HEK293T (cell line): ENCODE results near the gene TMA7.

Source experiments
- CTCF ChIA-PET: fragments of 350-600 bp; formaldehyde crosslinking; extraction: SDS; loops from one replicate; lab custom pipeline; 2021; ENCODE audit warnings: antibody characterized with exemption, inconsistent platforms; lab: Yijun Ruan, JAX
- POLR2A ChIA-PET: fragments of 350-600 bp; formaldehyde crosslinking; extraction: SDS; loops from one replicate; lab custom pipeline; 2020; ENCODE audit warnings: antibody characterized with exemption, inconsistent platforms; lab: Yijun Ruan, JAX
- DNase-seq: peaks from one replicate; pipeline ENCODE4 v3.0.0; 2012; ENCODE audit warnings: mixed read lengths; ENCODE audit errors: extremely low spot score
- ARNT ChIP-seq: fragments of 450-650 bp; IDR thresholded peaks from 2 replicates; pipeline ENCODE4 v1.6.1; 2017; ENCODE audit warnings: mild to moderate bottlenecking
- BHLHE40 ChIP-seq: fragments of 450-650 bp; IDR thresholded peaks from 2 replicates; pipeline ENCODE4 v1.6.1; 2016; ENCODE audit warnings: mild to moderate bottlenecking, moderate library complexity, borderline replicate concordance
- CTBP1 ChIP-seq: fragments of 450-650 bp; IDR thresholded peaks from 2 replicates; pipeline ENCODE4 v1.6.1; 2016; ENCODE audit warnings: borderline replicate concordance
- ELF4 ChIP-seq: fragments of 450-650 bp; IDR thresholded peaks from 2 replicates; pipeline ENCODE4 v1.6.1; 2017; ENCODE audit warnings: antibody characterized with exemption
- FOXA1 ChIP-seq: fragments of 450-650 bp; IDR thresholded peaks from 2 replicates; pipeline ENCODE4 v1.6.1; 2016; ENCODE audit warnings: mild to moderate bottlenecking
- FOXK2 ChIP-seq: fragments of 450-650 bp; IDR thresholded peaks from 2 replicates; pipeline ENCODE4 v1.6.1; 2016; ENCODE audit warnings: mild to moderate bottlenecking
- FOXM1 ChIP-seq: fragments of 450-650 bp; IDR thresholded peaks from 2 replicates; pipeline ENCODE4 v1.6.1; 2017; ENCODE audit warnings: mild to moderate bottlenecking, borderline replicate concordance
- HDGF ChIP-seq: fragments of 450-650 bp; IDR thresholded peaks from 2 replicates; pipeline ENCODE4 v1.6.1; 2017; ENCODE audit warnings: antibody characterized with exemption, borderline replicate concordance
- L3MBTL2 ChIP-seq: fragments of 450-650 bp; conservative IDR thresholded peaks from 2 replicates; pipeline ENCODE4 v1.6.1; 2016; ENCODE audit warnings: mild to moderate bottlenecking
- LEF1 ChIP-seq: fragments of 450-650 bp; IDR thresholded peaks from 2 replicates; pipeline ENCODE4 v1.6.1; 2017; ENCODE audit warnings: mild to moderate bottlenecking, borderline replicate concordance
- NFRKB ChIP-seq: fragments of 450-650 bp; IDR thresholded peaks from 2 replicates; pipeline ENCODE4 v1.6.1; 2016; ENCODE audit warnings: mild to moderate bottlenecking, moderate library complexity
- PKNOX1 ChIP-seq: fragments of 450-650 bp; IDR thresholded peaks from 2 replicates; pipeline ENCODE4 v1.6.1; 2016
- SP1 ChIP-seq: fragments of 450-650 bp; IDR thresholded peaks from 2 replicates; pipeline ENCODE4 v1.6.1; 2017
- SUZ12 ChIP-seq: fragments of 450-650 bp; IDR thresholded peaks from 2 replicates; pipeline ENCODE4 v1.6.1; 2016; ENCODE audit warnings: mild to moderate bottlenecking
- TARDBP ChIP-seq: fragments of 450-650 bp; IDR thresholded peaks from 2 replicates; pipeline ENCODE4 v1.6.1; 2016
- ZNF384 ChIP-seq: fragments of 450-650 bp; IDR thresholded peaks from 2 replicates; pipeline ENCODE4 v1.6.1; 2016

Gene TMA7

GRCh38 chr3:48429960-48430707 lies 9.9 kb upstream of the TMA7 start, which contains the start of gene PLXNB1:
Gene PLXNB1 (minus strand): TSS chr3:48430086. CDS start chr3:48424611, 5,475 bp downstream.
- POLR2A ChIA-PET = interaction anchor here (0.6 to 2.6 kb wide), 4 partner anchors 9 to 29 kb away, joined by 3 to 14 read pairs (median 3); partner anchors contain the start of genes CCDC51 and TMA7
- DNase-seq = no peak
- CTCF ChIA-PET = interaction anchor here (0.5 kb wide), 1 partner anchor 105 kb away, joined by 3 read pairs; no protein-coding TSS in a partner anchor

GRCh38 chr3:48430708-48431101 lies 9.4 kb upstream of the TMA7 start:
- POLR2A ChIA-PET = interaction anchor here (1.0 to 2.6 kb wide), 3 partner anchors 9 to 30 kb away, joined by 3 to 14 read pairs (median 3); partner anchors contain the start of genes CCDC51 and TMA7
- DNase-seq = no peak
- TF ChIP-seq ELF4 (no peak), BHLHE40 (no peak), TARDBP (no peak), SUZ12 (no peak), HDGF (no peak), ARNT (no peak), CTBP1 (no peak), FOXM1 (no peak), SP1 (no peak), L3MBTL2 (no peak), FOXK2 (no peak), NFRKB (no peak), PKNOX1 (no peak), LEF1 (no peak), ZNF384 (no peak), FOXA1 (no peak)
- CTCF ChIA-PET = interaction anchor here (0.5 kb wide), 1 partner anchor 106 kb away, joined by 3 read pairs; no protein-coding TSS in a partner anchor

More at GRCh38 chr3:48429960-48430707, 9.9 kb upstream of the TMA7 start, which contains the start of gene PLXNB1:
- TF ChIP-seq ELF4 (no peak), L3MBTL2 (no peak)

GRCh38 chr3:48431224-48432029 lies 8.6 kb upstream of the TMA7 start:
- TF ChIP-seq TARDBP (no peak), PKNOX1 (no peak), FOXM1 (no peak), BHLHE40 (no peak), NFRKB (no peak), SP1 (no peak), FOXA1 (no peak)
- no peak for DNase-seq
- ChIA-PET CTCF (interaction anchor here (1.8 to 6.3 kb wide), 2 partner anchors 23 to 30 kb away, joined by 9 to 213 read pairs; no protein-coding TSS in a partner anchor), POLR2A (interaction anchor here (1.0 to 2.6 kb wide), 4 partner anchors 8 to 42 kb away, joined by 3 to 14 read pairs (median 3); partner anchors contain the start of genes CCDC51 and TMA7)

- POLR2A ChIA-PET = interaction anchor here (0.8 to 1.5 kb wide), 5 partner anchors 8 to 192 kb away, joined by 3 to 5 read pairs (median 3); partner anchors contain the start of genes ATRIP and ZNF589
- CTCF ChIA-PET = interaction anchor here (0.6 to 6.3 kb wide), 4 partner anchors 14 to 269 kb away, joined by 3 to 213 read pairs (median 6); partner anchors contain the start of gene ATRIP
- DNase-seq = no peak
- TF ChIP-seq FOXM1 = no peak
- no peak for TF ChIP-seq BHLHE40
- no peak for TF ChIP-seq HDGF
- no peak for TF ChIP-seq TARDBP
- no peak for TF ChIP-seq NFRKB
These were observed 7.4 kb upstream of the TMA7 start for GRCh38 chr3:48432411-48433371.

- DNase-seq = no peak
- ChIA-PET CTCF (interaction anchor here (6.3 kb wide), 1 partner anchor 32 kb away, joined by 213 read pairs; no protein-coding TSS in a partner anchor), POLR2A (interaction anchor here (0.8 to 1.5 kb wide), 2 partner anchors 13 to 33 kb away, joined by 5 read pairs; partner anchors contain the start of gene ATRIP)
- TF ChIP-seq CTBP1 (no peak), SUZ12 (no peak), NFRKB (no peak), LEF1 (no peak), PKNOX1 (no peak), L3MBTL2 (no peak), FOXM1 (no peak)
These were observed 6.5 kb upstream of the TMA7 start for GRCh38 chr3:48433472-48434118.
